ENCODE data around the gene ZCRB1.

ZCRB1 gene

DNA sequence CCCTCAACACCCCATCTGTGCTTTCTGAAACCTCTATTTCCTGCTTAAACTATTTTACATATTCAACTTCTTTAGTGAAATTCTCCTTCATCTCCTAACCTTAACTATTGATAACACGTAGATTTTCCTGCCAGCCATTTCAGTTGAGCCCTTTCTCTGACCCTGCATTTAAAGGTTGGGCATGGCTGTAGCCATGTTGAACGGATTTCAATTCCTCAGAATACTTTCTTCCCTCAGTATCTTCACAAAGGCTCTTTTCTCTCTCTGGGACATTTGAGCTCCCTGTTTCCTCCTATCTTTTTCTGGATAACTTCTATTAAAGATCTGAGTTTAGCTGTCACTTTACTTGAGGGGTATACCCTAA lies 1.3 kb upstream of the ZCRB1 start:
- DNase-seq = no peak

- peak; percentile 17 for DNase-seq
Measured at GRCh38 chr12:42326541-42327226, 790 bp upstream of the ZCRB1 start.

DNA sequence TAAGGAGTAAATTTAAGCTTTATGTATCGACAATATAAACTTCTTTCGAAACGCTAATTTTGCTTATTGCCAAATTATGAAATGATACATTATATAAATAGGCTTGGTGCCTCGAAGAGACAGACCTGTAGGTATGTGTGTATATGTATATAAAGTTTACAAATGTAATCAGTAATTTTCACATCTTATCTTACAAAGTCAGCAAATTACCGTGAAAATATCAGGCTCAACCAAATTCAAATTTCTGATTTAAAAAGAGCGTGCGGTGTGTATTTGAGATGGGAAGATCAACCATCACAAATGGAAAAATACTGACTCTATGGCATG lies 605 bp downstream of the ZCRB1 start:
- DNase-seq = no peak

- DNase-seq = no peak
Measured at GRCh38 chr12:42323856-42324255, 2.0 kb downstream of the ZCRB1 start.

- no peak for DNase-seq
Measured at GRCh38 chr12:42322567-42322966, 3.3 kb downstream of the ZCRB1 start.

GRCh38 chr12:42320796-42321195 lies 5.1 kb downstream of the ZCRB1 start:
- no peak for DNase-seq

DNA sequence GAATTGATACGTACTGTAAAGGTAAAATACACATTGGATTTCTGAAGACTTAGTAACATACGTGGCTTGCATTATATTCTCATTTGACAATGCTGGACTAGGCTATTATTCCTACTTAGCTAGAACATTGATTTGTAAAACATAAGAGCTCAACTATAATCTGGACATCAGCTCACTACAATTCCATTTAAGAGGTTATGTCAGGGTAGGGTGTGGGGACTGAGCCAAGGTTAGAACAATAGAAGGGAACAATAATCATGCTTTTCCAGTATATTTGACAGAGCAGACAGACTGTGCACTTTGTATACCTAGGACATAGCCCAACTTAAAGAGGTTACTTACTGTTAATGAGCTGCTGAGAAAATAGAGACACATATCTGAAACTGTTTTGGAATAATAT lies 10.8 kb downstream of the ZCRB1 start:
- DNase-seq = no peak

- no peak for DNase-seq
Measured at GRCh38 chr12:42309996-42310395, 15.9 kb downstream of the ZCRB1 start.

GRCh38 chr12:42308390-42308789 lies 17.5 kb downstream of the ZCRB1 start:
- DNase-seq = no peak

GRCh38 chr12:42306297-42306696 lies 19.6 kb downstream of the ZCRB1 start:
- DNase-seq = no peak

DNA sequence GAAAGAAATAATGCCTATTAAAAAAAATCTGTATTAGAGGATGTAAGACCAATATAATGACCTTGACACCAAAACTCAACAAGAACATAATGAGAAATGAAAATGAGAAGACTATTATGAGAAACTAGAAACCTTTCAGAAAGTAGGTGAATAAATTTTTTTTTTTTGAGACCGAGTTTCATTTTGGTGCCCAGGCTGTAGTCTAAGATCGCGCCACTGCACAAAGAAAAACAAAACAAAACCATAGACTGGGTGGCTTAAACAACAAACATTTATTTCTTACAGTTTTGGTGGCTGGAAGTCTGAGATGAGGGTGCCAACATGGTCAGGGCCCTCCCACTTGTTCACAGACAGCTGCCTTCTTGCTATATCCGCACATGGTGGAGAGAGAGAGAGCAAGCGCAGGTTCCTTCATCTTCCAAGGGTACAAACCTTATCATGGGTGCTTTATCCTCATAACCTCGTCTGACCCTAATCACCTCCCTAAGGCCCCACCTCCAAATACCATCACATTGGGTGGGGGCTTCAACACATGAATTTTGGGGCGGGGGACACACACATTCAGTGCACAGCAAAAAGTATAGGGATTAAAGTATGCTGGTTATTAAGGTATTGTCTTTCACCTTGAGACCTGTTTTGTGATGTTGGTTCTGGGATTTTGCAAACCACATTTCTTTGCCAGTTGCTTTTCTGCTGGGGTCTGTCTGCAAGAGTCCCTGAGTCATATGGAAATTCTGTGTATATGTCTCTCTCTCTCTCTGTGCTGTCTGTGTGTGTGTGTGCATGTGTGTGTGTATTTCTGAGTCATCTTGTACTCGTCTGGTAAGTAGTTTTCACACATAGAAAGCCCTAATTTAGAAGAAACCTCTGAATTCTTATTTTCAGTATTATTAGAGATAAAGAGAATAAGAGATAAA lies 26.2 kb downstream of the ZCRB1 start:
- peak; percentile 74 for DNase-seq

DNA sequence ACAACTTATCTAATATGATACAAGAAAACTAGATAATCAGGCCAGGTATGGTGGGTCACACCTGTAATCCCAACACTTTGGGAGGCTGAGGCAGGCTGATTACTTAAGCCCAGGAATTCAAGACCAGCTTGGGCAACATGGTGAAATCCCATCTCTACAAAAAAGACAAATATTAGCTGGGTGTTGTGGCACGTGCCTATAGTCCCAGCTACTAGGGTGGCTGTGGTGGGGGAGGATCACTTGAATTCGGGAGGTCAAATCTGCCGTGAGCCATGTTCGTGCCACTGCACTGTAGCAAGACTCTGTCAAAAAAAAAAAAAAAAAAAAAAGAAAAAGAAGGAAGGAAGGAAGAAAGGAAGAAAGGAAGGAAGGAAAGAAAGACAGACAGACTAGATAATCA lies 27.0 kb downstream of the ZCRB1 start:
- no peak for DNase-seq

GRCh38 chr12:42296503-42297109 lies 29.3 kb downstream of the ZCRB1 start:
- no peak for DNase-seq

DNA sequence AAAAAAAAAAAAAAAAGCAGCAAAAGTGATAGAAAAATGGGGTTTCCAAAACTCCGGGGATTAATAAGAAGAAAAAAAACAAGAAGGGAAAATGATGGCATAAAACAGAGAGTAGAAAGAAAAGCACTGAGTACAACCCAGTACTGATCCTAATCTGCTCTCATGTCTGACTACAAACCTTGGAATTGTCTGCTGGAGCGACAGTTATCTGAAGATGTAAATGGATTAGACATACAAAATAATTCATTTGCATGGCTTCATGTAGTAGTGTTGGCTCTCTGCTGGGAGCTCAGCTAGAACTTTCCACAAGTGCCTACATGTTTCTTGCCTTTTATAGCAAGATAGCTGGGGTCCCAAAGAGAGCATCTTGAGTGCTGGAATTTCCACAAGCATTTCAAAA lies 34.2 kb downstream of the ZCRB1 start:
- DNase-seq = no peak

- DNase-seq = no peak
Measured at GRCh38 chr12:42288544-42288943, 37.4 kb downstream of the ZCRB1 start.

- DNase-seq = no peak
Measured at GRCh38 chr12:42286741-42287140, 39.2 kb downstream of the ZCRB1 start.

- no peak for DNase-seq
Measured at GRCh38 chr12:42285431-42285830, 40.5 kb downstream of the ZCRB1 start.

GRCh38 chr12:42284876-42285275 lies 41.0 kb downstream of the ZCRB1 start:
- DNase-seq = no peak

DNA sequence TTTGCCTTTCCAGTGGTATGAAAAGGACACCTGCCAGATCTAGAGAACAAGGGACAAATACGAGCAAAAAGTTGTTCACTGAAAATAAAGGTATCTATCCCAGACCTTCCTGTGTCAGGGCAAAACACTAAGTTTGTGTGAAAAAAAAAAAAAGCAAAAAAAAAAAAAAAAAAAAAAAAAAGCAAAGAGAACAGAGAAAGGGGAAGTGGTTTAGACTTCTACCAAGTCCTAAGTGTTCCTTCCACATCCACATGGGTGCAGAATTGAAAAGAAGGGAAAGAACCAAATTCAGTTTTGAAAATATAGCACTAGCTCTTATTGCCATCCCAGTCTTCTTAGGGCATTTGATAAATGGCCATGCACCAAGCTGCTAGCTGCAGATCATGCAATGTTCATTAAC lies 41.7 kb downstream of the ZCRB1 start:
- no peak for DNase-seq

DNA sequence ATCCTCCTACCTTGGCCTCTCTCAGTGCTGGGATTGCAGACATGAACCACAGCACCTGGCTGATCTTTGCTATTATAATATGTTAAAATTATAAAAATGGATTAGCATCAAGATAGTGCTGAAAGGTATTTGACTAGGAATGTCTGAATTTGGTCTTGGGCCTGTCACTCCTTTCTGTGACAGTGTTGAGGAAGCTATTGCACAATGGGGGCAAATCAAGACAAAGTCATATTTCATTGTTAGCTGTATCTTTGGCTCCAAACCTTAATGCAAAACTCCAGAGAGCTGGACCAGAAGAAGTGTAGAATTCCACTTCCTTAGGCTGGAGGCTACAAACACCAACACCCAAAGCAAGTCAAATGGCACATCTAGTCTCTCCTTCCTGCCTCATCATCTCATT lies 42.2 kb downstream of the ZCRB1 start:
- DNase-seq = no peak

DNA sequence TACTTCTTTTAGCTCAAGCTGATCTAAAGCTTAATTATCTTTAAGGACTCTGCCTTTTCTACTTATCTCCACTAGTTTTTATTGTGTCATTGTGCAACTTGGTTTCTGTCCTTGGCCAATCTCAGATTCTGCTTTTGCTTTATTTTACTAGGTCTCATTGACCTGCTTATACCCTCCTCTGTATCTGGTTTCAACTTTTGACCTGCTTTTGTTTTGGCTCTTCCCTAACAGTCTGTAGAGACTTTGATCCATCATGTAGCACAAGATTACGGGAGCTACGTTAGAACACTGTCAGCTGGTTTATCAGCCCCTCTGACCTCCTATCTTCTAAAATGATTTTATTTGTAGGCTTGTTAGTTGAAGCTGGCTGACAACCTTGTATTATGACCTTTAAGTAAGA lies 43.6 kb downstream of the ZCRB1 start:
- no peak for DNase-seq

- no peak for DNase-seq
Measured at GRCh38 chr12:42281844-42282243, 44.0 kb downstream of the ZCRB1 start.

GRCh38 chr12:42281278-42281677 lies 44.6 kb downstream of the ZCRB1 start:
- no peak for DNase-seq

DNA sequence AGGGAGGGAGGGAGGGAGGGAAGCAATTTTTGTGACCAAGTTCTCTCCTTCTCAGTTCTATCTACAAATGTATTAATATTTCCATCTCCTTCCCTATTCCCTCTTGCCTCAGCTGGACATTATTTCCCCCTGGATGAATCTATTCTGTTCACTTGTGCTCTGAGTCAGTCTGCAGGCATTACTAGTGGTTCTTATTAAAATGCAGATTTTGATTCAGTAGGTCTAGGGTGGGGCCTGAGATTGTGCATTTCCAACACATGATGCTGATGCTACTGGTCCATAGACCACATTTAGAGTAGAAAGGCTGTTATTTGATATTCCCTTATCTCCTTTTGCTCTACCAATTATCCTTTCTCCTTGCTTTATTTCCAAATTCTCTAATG lies 47.8 kb downstream of the ZCRB1 start:
- no peak for DNase-seq
